BJ (cell line): ENCODE measurements around the gene POLQ. TPM values are rescaled to one million over a fixed set of nuclear protein-coding genes. Genes with fewer than 3 reads are reported as not detected.
A peak's percentile ranks its signal among the peaks of the same experiment; 100 is the strongest.

Experiments used
- CTCF ChIA-PET: fragments of 350-600 bp; formaldehyde crosslinking; extraction: SDS; loops from one replicate; lab custom pipeline; 2021; ENCODE audit warnings: antibody characterized with exemption, inconsistent platforms; lab: Yijun Ruan, JAX
- POLR2A ChIA-PET: fragments of 300-600 bp; sonication (Branson Sonifier 250); formaldehyde crosslinking; extraction: SDS; loops from one replicate; lab custom pipeline; 2021; ENCODE audit warnings: antibody characterized with exemption; lab: Charles Lee
- DNase-seq: peaks from one replicate; pipeline ENCODE4 v3.0.0-alpha.2; 2011; ENCODE audit warnings: low read depth
- H3K27me3 ChIP-seq: 2 replicates; pipeline ENCODE4 v1.6.0; 2011; ENCODE audit warnings: low read length; ENCODE audit not compliant: control insufficient read depth, insufficient read depth
- H3K36me3 ChIP-seq: 2 replicates; pipeline ENCODE4 v1.5.1; 2011; ENCODE audit warnings: low read length; ENCODE audit not compliant: control insufficient read depth, insufficient read depth
- H3K4me3 ChIP-seq: 2 replicates; pipeline ENCODE4 v1.5.1; 2011; ENCODE audit warnings: low read depth, mild to moderate bottlenecking, control low read depth, low read length
- CTCF ChIP-seq: IDR thresholded peaks from 2 replicates; pipeline ENCODE4 v1.5.1; 2011; ENCODE audit warnings: low read depth, mild to moderate bottlenecking, control low read depth, inconsistent platforms, low read length, moderate library complexity; ENCODE audit not compliant: insufficient read depth
- polyA plus RNA-seq: library from polyadenylated mRNA; depleted of rRNA; stranded (reverse); fragments of >200 nt; gene quantifications from 2 replicates; pipeline ENCODE4 v1.2.3, GENCODE V29; 2011

POLQ gene
- polyA plus RNA-seq, 1 experiment: 1.0 TPM

GRCh38 chr3:121531269-121531668, 14.5 kb downstream of the POLQ start:
- CTCF ChIA-PET: interaction anchor here (1.1 to 1.9 kb wide), 3 partner anchors 13 to 972 kb away, joined by 3 to 6 read pairs (median 4); partner anchors contain the start of gene POLQ
- TF ChIP-seq CTCF: no peak
- no peak overlapping the region for H3K4me3 ChIP-seq
- H3K27me3 ChIP-seq: no peaks in the 10 kb centered on the region
- DNase-seq: no peak
- POLR2A ChIA-PET: no interaction called here
- H3K36me3 ChIP-seq: no peaks in the 10 kb centered on the region; the same call in 1 of the 2 replicates

- no peaks in the 10 kb centered on the region for H3K27me3 ChIP-seq
- CTCF ChIA-PET: interaction anchor here (0.7 to 2.7 kb wide), 5 partner anchors 9 to 133 kb away, joined by 3 to 7 read pairs (median 4); no protein-coding TSS in a partner anchor
- no peak for DNase-seq
- peak; percentile 61 for TF ChIP-seq CTCF
- no peak overlapping the region for H3K4me3 ChIP-seq
- POLR2A ChIA-PET: no interaction called here
- no peaks in the 10 kb centered on the region; the same call in 1 of the 2 replicates for H3K36me3 ChIP-seq
These were observed 16.5 kb downstream of the POLQ start for GRCh38 chr3:121529308-121529707.

- DNase-seq: no peak
- no peak overlapping the region for H3K4me3 ChIP-seq
- H3K36me3 ChIP-seq: no peaks in the 10 kb centered on the region
- CTCF ChIA-PET: no interaction called here
- no peaks in the 10 kb centered on the region for H3K27me3 ChIP-seq
- no peak for TF ChIP-seq CTCF
- POLR2A ChIA-PET: no interaction called here
These were observed 25.3 kb downstream of the POLQ start for GRCh38 chr3:121520510-121520909.

- no peak for TF ChIP-seq CTCF
- no peaks in the 10 kb centered on the region for H3K27me3 ChIP-seq
- H3K36me3 ChIP-seq: no peaks in the 10 kb centered on the region
- ChIA-PET CTCF (interaction anchor here (2.0 kb wide), 1 partner anchor 10 kb away, joined by 5 read pairs; no protein-coding TSS in a partner anchor), POLR2A (no interaction called here)
- no peak for DNase-seq
- H3K4me3 ChIP-seq: no peak overlapping the region
These were observed 27.7 kb downstream of the POLQ start for GRCh38 chr3:121517953-121518655.

- POLR2A ChIA-PET: no interaction called here
- no peak for TF ChIP-seq CTCF
- Histone ChIP-seq H3K27me3 (no peaks in the 10 kb centered on the region), H3K36me3 (no peaks in the 10 kb centered on the region), H3K4me3 (no peak overlapping the region)
- CTCF ChIA-PET: interaction anchor here (0.6 to 1.2 kb wide), 2 partner anchors 14 to 181 kb away, joined by 3 read pairs; no protein-coding TSS in a partner anchor
- no peak for DNase-seq
These were observed 29.9 kb downstream of the POLQ start for GRCh38 chr3:121515862-121516261.
